ENCODE results near the gene SLC22A15.

DNA sequence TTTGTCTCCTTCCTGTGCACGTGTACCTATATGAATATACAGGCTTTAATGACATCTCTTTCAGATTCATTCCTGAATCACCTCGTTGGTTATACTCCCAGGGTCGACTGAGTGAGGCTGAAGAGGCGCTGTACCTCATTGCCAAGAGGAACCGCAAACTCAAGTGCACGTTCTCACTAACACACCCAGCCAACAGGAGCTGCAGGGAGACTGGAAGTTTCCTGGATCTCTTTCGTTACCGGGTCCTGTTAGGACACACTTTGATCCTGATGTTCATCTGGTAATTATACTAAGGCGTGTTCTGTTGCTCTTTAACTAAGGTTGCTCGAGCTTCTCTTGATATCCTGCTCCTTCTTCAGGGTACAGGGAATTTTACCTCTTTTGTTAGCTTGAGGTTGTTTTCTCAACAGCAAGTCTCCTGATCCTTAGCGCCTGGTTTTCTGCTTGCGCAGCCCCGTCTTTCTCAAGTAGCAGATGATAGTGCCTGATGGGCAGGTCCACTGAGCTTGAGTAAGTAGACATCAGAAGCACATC is 55.1 kb downstream of the SLC22A15 start:
- no peak for TF ChIP-seq POLR2A (IDR thresholded peaks at IDR 0.05)
- TF ChIP-seq, protein P1, sequence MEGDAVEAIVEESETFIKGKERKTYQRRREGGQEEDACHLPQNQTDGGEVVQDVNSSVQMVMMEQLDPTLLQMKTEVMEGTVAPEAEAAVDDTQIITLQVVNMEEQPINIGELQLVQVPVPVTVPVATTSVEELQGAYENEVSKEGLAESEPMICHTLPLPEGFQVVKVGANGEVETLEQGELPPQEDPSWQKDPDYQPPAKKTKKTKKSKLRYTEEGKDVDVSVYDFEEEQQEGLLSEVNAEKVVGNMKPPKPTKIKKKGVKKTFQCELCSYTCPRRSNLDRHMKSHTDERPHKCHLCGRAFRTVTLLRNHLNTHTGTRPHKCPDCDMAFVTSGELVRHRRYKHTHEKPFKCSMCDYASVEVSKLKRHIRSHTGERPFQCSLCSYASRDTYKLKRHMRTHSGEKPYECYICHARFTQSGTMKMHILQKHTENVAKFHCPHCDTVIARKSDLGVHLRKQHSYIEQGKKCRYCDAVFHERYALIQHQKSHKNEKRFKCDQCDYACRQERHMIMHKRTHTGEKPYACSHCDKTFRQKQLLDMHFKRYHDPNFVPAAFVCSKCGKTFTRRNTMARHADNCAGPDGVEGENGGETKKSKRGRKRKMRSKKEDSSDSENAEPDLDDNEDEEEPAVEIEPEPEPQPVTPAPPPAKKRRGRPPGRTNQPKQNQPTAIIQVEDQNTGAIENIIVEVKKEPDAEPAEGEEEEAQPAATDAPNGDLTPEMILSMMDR (IDR thresholded peaks at IDR 0.05) = no peak
- TF ChIP-seq EP300 (IDR thresholded peaks at IDR 0.05) = no peak

Data from suprapubic skin (tissue), 3 donors.